LNCAP (cell line): ENCODE measurements around the gene GPC4.

Experiments used
- TF ChIP-seq, protein P1 (sequence below): fragments of 450-650 bp; IDR thresholded peaks from 2 replicates; pipeline ENCODE4 v1.5.1; 2017; ENCODE audit warnings: mild to moderate bottlenecking

Gene GPC4

DNA sequence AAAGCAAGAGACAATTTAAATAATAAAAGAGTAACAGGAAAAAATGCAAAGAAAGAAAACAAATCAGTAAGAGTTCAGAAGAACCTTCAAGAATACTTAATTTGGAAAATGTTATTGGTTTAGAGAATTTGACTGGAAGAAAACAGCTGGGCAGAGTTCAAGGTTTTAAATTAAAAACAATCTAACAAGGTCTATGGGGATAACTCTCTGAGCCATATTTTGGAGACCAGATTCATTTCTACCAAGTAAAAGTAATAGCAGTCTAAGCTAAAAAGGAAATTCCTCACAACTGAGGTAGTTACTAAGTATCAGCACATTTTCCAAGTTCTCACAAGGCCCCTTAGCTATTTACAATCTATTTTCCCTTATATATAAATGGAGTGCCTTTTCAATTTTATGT lies 114.7 kb downstream of the GPC4 start:
- TF ChIP-seq, protein P1, sequence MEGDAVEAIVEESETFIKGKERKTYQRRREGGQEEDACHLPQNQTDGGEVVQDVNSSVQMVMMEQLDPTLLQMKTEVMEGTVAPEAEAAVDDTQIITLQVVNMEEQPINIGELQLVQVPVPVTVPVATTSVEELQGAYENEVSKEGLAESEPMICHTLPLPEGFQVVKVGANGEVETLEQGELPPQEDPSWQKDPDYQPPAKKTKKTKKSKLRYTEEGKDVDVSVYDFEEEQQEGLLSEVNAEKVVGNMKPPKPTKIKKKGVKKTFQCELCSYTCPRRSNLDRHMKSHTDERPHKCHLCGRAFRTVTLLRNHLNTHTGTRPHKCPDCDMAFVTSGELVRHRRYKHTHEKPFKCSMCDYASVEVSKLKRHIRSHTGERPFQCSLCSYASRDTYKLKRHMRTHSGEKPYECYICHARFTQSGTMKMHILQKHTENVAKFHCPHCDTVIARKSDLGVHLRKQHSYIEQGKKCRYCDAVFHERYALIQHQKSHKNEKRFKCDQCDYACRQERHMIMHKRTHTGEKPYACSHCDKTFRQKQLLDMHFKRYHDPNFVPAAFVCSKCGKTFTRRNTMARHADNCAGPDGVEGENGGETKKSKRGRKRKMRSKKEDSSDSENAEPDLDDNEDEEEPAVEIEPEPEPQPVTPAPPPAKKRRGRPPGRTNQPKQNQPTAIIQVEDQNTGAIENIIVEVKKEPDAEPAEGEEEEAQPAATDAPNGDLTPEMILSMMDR: no peak

DNA sequence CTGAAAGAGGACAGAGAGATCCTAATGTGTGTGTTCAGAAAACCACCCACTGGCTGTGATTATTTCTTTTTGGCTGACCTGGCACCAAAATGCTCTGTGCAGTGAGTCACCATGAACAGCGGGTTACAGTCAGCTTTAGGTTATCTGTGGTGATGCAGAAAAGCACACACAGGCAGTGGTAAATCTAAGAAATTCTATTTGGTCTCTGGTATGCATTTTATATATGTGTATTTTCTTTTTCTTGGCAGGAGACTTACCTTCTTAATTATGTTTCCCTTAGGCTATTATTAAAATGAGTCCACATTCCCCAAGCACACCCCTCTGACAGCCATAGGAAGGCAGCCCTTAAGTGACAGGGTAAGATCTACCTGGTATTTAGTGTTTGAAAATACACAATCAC lies 118.0 kb downstream of the GPC4 start:
- TF ChIP-seq, protein P1: no peak

DNA sequence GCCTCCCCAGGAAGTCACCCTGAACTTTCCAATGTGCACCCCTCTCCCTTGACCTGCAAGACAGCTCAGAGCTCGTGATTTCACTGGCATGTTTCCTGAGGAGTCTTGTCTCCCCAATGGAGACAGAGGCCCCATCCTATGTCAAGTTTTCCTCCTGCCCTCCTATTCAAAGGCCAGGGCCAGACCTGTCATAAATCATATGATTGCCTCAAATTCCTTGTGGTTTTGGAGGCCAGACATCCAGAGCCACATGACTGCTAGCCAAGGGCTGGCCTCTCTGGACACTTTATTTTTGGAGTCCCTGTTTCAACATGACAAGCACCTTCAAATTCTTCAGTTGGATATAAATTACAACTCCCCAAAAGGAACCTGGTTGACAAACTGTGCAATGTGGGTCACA lies 121.2 kb downstream of the GPC4 start:
- TF ChIP-seq, protein P1: no peak

DNA sequence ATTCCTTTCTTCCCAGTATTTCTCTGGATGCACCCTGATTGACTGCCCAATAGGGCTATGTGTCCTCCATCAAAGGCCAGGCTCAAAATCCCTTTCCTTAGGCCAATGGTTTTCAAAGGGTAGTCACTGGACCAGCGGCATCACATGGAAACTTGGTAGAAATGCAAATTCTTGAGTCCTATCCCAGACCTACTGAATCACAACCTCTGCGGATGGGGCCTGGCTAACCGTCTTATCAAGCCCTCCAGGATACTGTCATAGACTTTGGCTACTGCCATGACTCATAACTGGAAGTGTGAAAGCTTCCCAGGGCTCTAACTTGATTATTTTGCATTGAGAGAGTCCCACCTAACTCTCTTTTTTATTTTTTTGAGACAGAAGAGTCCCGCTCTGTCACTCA lies 125.2 kb downstream of the GPC4 start:
- TF ChIP-seq, protein P1: no peak

DNA sequence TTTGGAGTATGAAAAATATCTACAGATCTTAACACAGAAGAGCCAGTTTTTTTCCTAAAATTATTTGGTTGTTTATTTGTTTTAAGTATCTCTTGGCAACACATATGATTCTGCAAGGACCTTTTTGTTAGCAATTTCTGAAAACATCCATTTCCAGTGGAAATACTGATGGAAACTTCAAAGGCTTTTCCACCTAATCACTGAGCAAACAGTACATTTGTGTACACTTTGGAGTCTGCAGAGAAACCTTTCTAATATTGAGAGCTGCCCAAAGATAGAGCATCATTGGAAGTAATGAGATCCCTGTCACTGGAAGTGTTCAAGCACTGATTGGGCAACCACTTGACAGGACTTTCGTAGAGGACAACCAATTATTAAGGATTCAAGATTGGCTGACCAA lies 127.4 kb downstream of the GPC4 start:
- TF ChIP-seq, protein P1: no peak

- TF ChIP-seq, protein P1: no peak
Measured at GRCh38 chrX:133285341-133285740, 129.9 kb downstream of the GPC4 start.

GRCh38 chrX:133273180-133273579 lies 142.1 kb downstream of the GPC4 start:
- TF ChIP-seq, protein P1: no peak

- TF ChIP-seq, protein P1: no peak
Measured at GRCh38 chrX:133269168-133269567, 146.1 kb downstream of the GPC4 start.
